Measurements from ENCODE around the gene PHKG2.

PHKG2 gene

GRCh38 chr16:30746638-30747175, 1.5 kb upstream of the PHKG2 start:
- no peak for TF ChIP-seq CTCF (IDR thresholded peaks at IDR 0.05; ENCODE audit: low read depth, low read length, missing control alignments)
- H3K4me3 ChIP-seq (replicated peaks; ENCODE audit: low read depth, low read length), result no peak overlapping the region
- DNase-seq (ENCODE audit: extremely low read depth, low read depth), result no peak

- TF ChIP-seq CTCF (IDR thresholded peaks at IDR 0.05; ENCODE audit: low read depth, low read length, missing control alignments), result no peak
- peak overlapping the region; percentile 62 for H3K4me3 ChIP-seq (replicated peaks; ENCODE audit: low read depth, low read length)
- DNase-seq (ENCODE audit: extremely low read depth, low read depth), result no peak
Measured at GRCh38 chr16:30747331-30747730, 894 bp upstream of the PHKG2 start.

- H3K4me3 ChIP-seq (replicated peaks; ENCODE audit: low read depth, low read length), result peak overlapping the region; percentile 62
- TF ChIP-seq CTCF (IDR thresholded peaks at IDR 0.05; ENCODE audit: low read depth, low read length, missing control alignments), result no peak
- DNase-seq (ENCODE audit: extremely low read depth, low read depth), result no peak
Measured at GRCh38 chr16:30748634-30749445, 615 bp downstream of the PHKG2 start.

- no peak overlapping the region for H3K4me3 ChIP-seq (replicated peaks; ENCODE audit: low read depth, low read length)
- no peak for TF ChIP-seq CTCF (IDR thresholded peaks at IDR 0.05; ENCODE audit: low read depth, low read length, missing control alignments)
- no peak for DNase-seq (ENCODE audit: extremely low read depth, low read depth)
Measured at GRCh38 chr16:30750201-30750600, 2.0 kb downstream of the PHKG2 start.

- no peak overlapping the region for H3K4me3 ChIP-seq (replicated peaks; ENCODE audit: low read depth, low read length)
- no peak for DNase-seq (ENCODE audit: extremely low read depth, low read depth)
- no peak for TF ChIP-seq CTCF (IDR thresholded peaks at IDR 0.05; ENCODE audit: low read depth, low read length, missing control alignments)
Measured at GRCh38 chr16:30750876-30751465, 2.7 kb downstream of the PHKG2 start.

GRCh38 chr16:30753596-30753995, 5.4 kb downstream of the PHKG2 start:
- TF ChIP-seq CTCF (IDR thresholded peaks at IDR 0.05; ENCODE audit: low read depth, low read length, missing control alignments), result no peak
- no peak for DNase-seq (ENCODE audit: extremely low read depth, low read depth)

More at GRCh38 chr16:30753596-30753995, 5.4 kb downstream of the PHKG2 start:
- H3K4me3 ChIP-seq (replicated peaks; ENCODE audit: low read depth, low read length), result no peak overlapping the region
